HL-60 (cell line): ENCODE results near the gene CAMSAP3.
"Not testable (repeated sequence)": the region's sequence is repeated elsewhere in the genome, so short reads cannot be mapped to it uniquely, and the experiment has no call there.

Experiments used
- DNase-seq, 2 experiments: peaks; one replicate each; pipeline ENCODE4 v3.0.0-alpha.2; 2010 to 2020; ENCODE audit warnings: low read depth in 1 of 2, low spot score in 1 of 2
- H3K27ac ChIP-seq: fragments of 250-450 bp; sonication (Bioruptor Pico); replicated peaks from 2 replicates; pipeline ENCODE4 v1.5.1; 2020; ENCODE audit warnings: mild to moderate bottlenecking, moderate library complexity
- H3K27me3 ChIP-seq: fragments of 250-450 bp; sonication (Bioruptor Pico); 2 replicates; pipeline ENCODE4 v1.5.1; 2021; ENCODE audit warnings: mild to moderate bottlenecking, moderate library complexity; ENCODE audit not compliant: insufficient read depth, poor library complexity, severe bottlenecking
- H3K4me3 ChIP-seq: replicated peaks from 2 replicates; pipeline ENCODE4 v1.5.1; 2011; ENCODE audit warnings: mild to moderate bottlenecking, control low read depth, low read length; ENCODE audit not compliant: insufficient read depth
- CTCF ChIP-seq: IDR thresholded peaks from one replicate; pipeline ENCODE4 v1.5.1; 2011; ENCODE audit warnings: low read length, control low read depth, inconsistent platforms; ENCODE audit not compliant: insufficient read depth
- GABPA ChIP-seq: IDR thresholded peaks from 2 replicates; pipeline ENCODE4 v1.6.1; 2012; ENCODE audit warnings: low read depth
- POLR2AphosphoS5 ChIP-seq: IDR thresholded peaks from 2 replicates; pipeline ENCODE4 v1.6.1; 2012; ENCODE audit warnings: low read depth
- REST ChIP-seq: IDR thresholded peaks from 2 replicates; pipeline ENCODE4 v1.6.1; 2012; ENCODE audit warnings: low read depth; ENCODE audit not compliant: insufficient replicate concordance
- SPI1 ChIP-seq: IDR thresholded peaks from 2 replicates; pipeline ENCODE4 v1.6.1; 2012; ENCODE audit warnings: low read depth, mild to moderate bottlenecking, borderline replicate concordance

CAMSAP3 gene

GRCh38 chr19:7643031-7643415 is 47.4 kb downstream of the CAMSAP3 start:
- TF ChIP-seq POLR2AphosphoS5 (no peak), GABPA (no peak), SPI1 (no peak), CTCF (no peak), REST (no peak)
- H3K27ac ChIP-seq: no peak overlapping the region
- DNase-seq: no peak
- H3K4me3 ChIP-seq: no peak overlapping the region
- H3K27me3 ChIP-seq: no peaks in the 10 kb centered on the region

GRCh38 chr19:7643629-7644549 is 48.2 kb downstream of the CAMSAP3 start:
- not testable (repeated sequence) for H3K27me3 ChIP-seq, H3K4me3 ChIP-seq
- DNase-seq: peak; percentile 32 to 74
- peak overlapping the region; percentile 90 for H3K27ac ChIP-seq

- TF ChIP-seq REST (no peak), GABPA (no peak), SPI1 (no peak), POLR2AphosphoS5 (no peak), CTCF (no peak)
- Histone ChIP-seq H3K4me3 (no peak overlapping the region), H3K27me3 (no peaks in the 10 kb centered on the region), H3K27ac (peak overlapping the region; percentile 90)
- no peak for DNase-seq
These were observed 48.9 kb downstream of the CAMSAP3 start for GRCh38 chr19:7644550-7644877.

GRCh38 chr19:7645163-7645562 is 49.5 kb downstream of the CAMSAP3 start:
- TF ChIP-seq SPI1: no peak
- no peak for TF ChIP-seq CTCF
- TF ChIP-seq GABPA: no peak
- TF ChIP-seq REST: no peak
- TF ChIP-seq POLR2AphosphoS5: peak; percentile 60; the same call in 1 of the 2 replicates
- no peak overlapping the region for H3K4me3 ChIP-seq
- peak overlapping the region; percentile 90 for H3K27ac ChIP-seq
- DNase-seq: peak; percentile 85 to 87
- H3K27me3 ChIP-seq: no peaks in the 10 kb centered on the region
